Breast epithelium (tissue), 3 donors: Measurements from ENCODE around the gene SPDYE4.

Experiments
- CTCF ChIP-seq, 3 donors: fragments of 450-650 bp; IDR thresholded peaks; one replicate each; pipeline ENCODE4 v1.5.1; 2016 to 2017; ENCODE audit warnings: antibody characterized with exemption in 3 of 3, mild to moderate bottlenecking in 3 of 3, moderate library complexity in 3 of 3
- POLR2AphosphoS5 ChIP-seq, 3 donors: sonication (generic); formaldehyde crosslinking; IDR thresholded peaks; one replicate each; pipeline ENCODE4 v1.6.1; 2017; ENCODE audit warnings: antibody characterized with exemption in 3 of 3

- no peak for TF ChIP-seq CTCF (IDR thresholded peaks at IDR 0.05)
- TF ChIP-seq POLR2AphosphoS5 (IDR thresholded peaks at IDR 0.05) = no peak
Observed at GRCh38 chr17:8742819-8743218, 15.5 kb downstream of the SPDYE4 start.
